K562 (cell line): ENCODE data around the gene NUP85. TPM values are rescaled to one million over a fixed set of nuclear protein-coding genes. Genes with fewer than 3 reads are reported as not detected.
A peak's percentile ranks its signal among the peaks of the same experiment; 100 is the strongest.

ENCODE experiments used
- ATAC-seq: fragments of 200-7000 bp; cut with Tn5 transposase; 3 replicates; pipeline ENCODE4 v1.9.1; 2020; ENCODE audit warnings: moderate library complexity
- BruUV-seq: library from RNA; stranded (reverse); fragments of 400-500 nt; replicated peaks from 2 replicates; lab custom pipeline; 2021; lab: Mats Ljungman, UMichigan
- CTCF ChIA-PET: fragments of 300-600 bp; formaldehyde crosslinking; extraction: SDS; loops from one replicate; lab custom pipeline; 2021; ENCODE audit warnings: low intra/inter-chr PET ratio; lab: Yijun Ruan, JAX
- POLR2A ChIA-PET: fragments of 300-600, 350-650 bp; sonication (Branson Sonifier 250); formaldehyde crosslinking; extraction: SDS; loops from one replicate; lab custom pipeline; 2021; ENCODE audit warnings: antibody characterized with exemption, inconsistent platforms; lab: Yijun Ruan, JAX
- DNase-seq, 4 experiments: peaks; one replicate each; pipeline versions ENCODE4 v3.0.0 to v3.0.0-alpha.2; 2011 to 2018; ENCODE audit warnings: low spot score in 3 of 4, mixed read lengths in 3 of 4; ENCODE audit errors: extremely low read depth in 1 of 4
- FAIRE-seq: peaks from 2 replicates; lab custom pipeline; 2011; peaks lifted over from hg19 to GRCh38; lab: Jason Lieb, UNC
- H2AFZ ChIP-seq: 2 replicates; pipeline ENCODE4 v1.6.0; 2011; ENCODE audit warnings: low read depth, low read length, control low read depth, inconsistent platforms
- H3K27ac ChIP-seq: fragments of 200-600 bp; 3 replicates; pipeline ENCODE4 v1.8.0; 2011; ENCODE audit warnings: low read depth, mild to moderate bottlenecking, control low read depth, inconsistent platforms, low read length, moderate library complexity, mixed read lengths; ENCODE audit errors: extremely low read depth
- H3K27me3 ChIP-seq, 2 experiments: fragments of 300-600 bp in 1 of 2; 2 replicates in 1 of 2; 3 replicates in 1 of 2; pipeline versions ENCODE4 v1.6.0 to v1.8.0; 2011; ENCODE audit warnings: inconsistent platforms in 2 of 2, low read length in 2 of 2, mild to moderate bottlenecking in 1 of 2, mixed read lengths in 1 of 2, moderate library complexity in 1 of 2; ENCODE audit not compliant: control insufficient read depth in 2 of 2, insufficient read depth in 2 of 2
- H3K36me3 ChIP-seq: fragments of 300-600 bp; 3 replicates; pipeline ENCODE4 v1.8.0; 2011; ENCODE audit warnings: mild to moderate bottlenecking, low read length, inconsistent platforms; ENCODE audit not compliant: control insufficient read depth, insufficient read depth
- H3K4me1 ChIP-seq, 2 experiments: fragments of 200-600 bp in 1 of 2; replicated peaks in 1 of 2; 2 replicates in 1 of 2; 3 replicates in 1 of 2; pipeline versions ENCODE4 v1.5.1 to v1.8.0; 2011; ENCODE audit warnings: inconsistent platforms in 2 of 2, low read length in 2 of 2, mild to moderate bottlenecking in 1 of 2, mixed read lengths in 1 of 2, moderate library complexity in 1 of 2; ENCODE audit not compliant: control insufficient read depth in 2 of 2, insufficient read depth in 2 of 2
- H3K4me2 ChIP-seq: 2 replicates; pipeline ENCODE4 v1.6.1; 2011; ENCODE audit warnings: low read length, control low read depth, inconsistent platforms, mixed read lengths; ENCODE audit not compliant: insufficient read depth
- H3K4me3 ChIP-seq: fragments of 200-600 bp; sonication (generic), shearing (Covaris generic); 2 replicates; pipeline ENCODE4 v1.5.1; 2016; ENCODE audit warnings: control low read depth, inconsistent platforms
- H3K79me2 ChIP-seq: fragments of 200-600 bp; 3 replicates; pipeline ENCODE4 v1.8.0; 2011; ENCODE audit warnings: low read length, inconsistent platforms; ENCODE audit not compliant: control insufficient read depth, insufficient read depth
- H3K9ac ChIP-seq, 2 experiments: 2 replicates each; pipeline versions ENCODE4 v1.6.0 to v1.6.1; 2011; ENCODE audit warnings: low read depth in 2 of 2, low read length in 2 of 2, control low read depth in 1 of 2, inconsistent platforms in 1 of 2, mild to moderate bottlenecking in 1 of 2, mixed read lengths in 1 of 2; ENCODE audit not compliant: insufficient read depth in 1 of 2
- H3K9me1 ChIP-seq: one replicate; pipeline ENCODE4 v1.6.0; 2011; ENCODE audit warnings: inconsistent platforms, mild to moderate bottlenecking, low read length, moderate library complexity; ENCODE audit not compliant: control insufficient read depth, insufficient read depth
- H3K9me3 ChIP-seq: replicated peaks from 2 replicates; pipeline ENCODE4 v1.5.1; 2011; ENCODE audit warnings: low read depth, low read length, inconsistent platforms; ENCODE audit not compliant: control insufficient read depth, insufficient read depth
- H4K20me1 ChIP-seq: replicated peaks from 2 replicates; pipeline ENCODE4 v1.6.1; 2011; ENCODE audit warnings: low read length, inconsistent platforms, mixed read lengths; ENCODE audit not compliant: control insufficient read depth, insufficient read depth
- ARHGAP35 ChIP-seq: fragments of 450-650 bp; IDR thresholded peaks from 2 replicates; pipeline ENCODE4 v1.6.1; 2018; ENCODE audit not compliant: partially characterized antibody
- E2F5 ChIP-seq: sonication (generic); formaldehyde crosslinking; IDR thresholded peaks from 2 replicates; pipeline ENCODE4 v1.8.0; 2022; ENCODE audit warnings: mild to moderate bottlenecking, missing genetic modification reagents
- ESRRA ChIP-seq: fragments of 450-650 bp; IDR thresholded peaks from 2 replicates; pipeline ENCODE4 v1.6.1; 2014; ENCODE audit warnings: low read depth, mild to moderate bottlenecking, moderate library complexity, borderline replicate concordance
- FOXK2 ChIP-seq, 2 experiments: fragments of 450-650 bp; IDR thresholded peaks in 1 of 2; conservative IDR thresholded peaks in 1 of 2; 2 replicates each; pipeline ENCODE4 v1.6.1; 2016; ENCODE audit warnings: low read depth in 2 of 2, mild to moderate bottlenecking in 1 of 2
- ID3 ChIP-seq, 2 experiments: fragments of 250-450 bp in 1 of 2; fragments of 450-650 bp in 1 of 2; sonication (Bioruptor Pico) in 1 of 2; IDR thresholded peaks; 2 replicates each; pipeline versions ENCODE4 v1.6.1 to v1.8.0; 2016 to 2021; ENCODE audit warnings: mild to moderate bottlenecking in 2 of 2, moderate library complexity in 2 of 2, missing compliant biosample characterization in 1 of 2, missing genetic modification characterization in 1 of 2
- LARP7 ChIP-seq: fragments of 450-650 bp; IDR thresholded peaks from 2 replicates; pipeline ENCODE4 v1.6.1; 2016
- MEF2D ChIP-seq: conservative IDR thresholded peaks from 2 replicates; pipeline ENCODE4 v1.6.1; 2016; ENCODE audit warnings: low read depth, missing genetic modification characterization, missing compliant biosample characterization
- NFIX ChIP-seq: fragments of 250-450 bp; sonication (Bioruptor Pico); IDR thresholded peaks from 2 replicates; pipeline ENCODE4 v1.4.0; 2020; ENCODE audit warnings: low read depth, mild to moderate bottlenecking, moderate library complexity
- PHB2 ChIP-seq: fragments of 450-650 bp; IDR thresholded peaks from 2 replicates; pipeline ENCODE4 v1.6.1; 2017; ENCODE audit warnings: low read depth
- SMARCC2 ChIP-seq: fragments of 450-650 bp; IDR thresholded peaks from 2 replicates; pipeline ENCODE4 v1.6.1; 2017; ENCODE audit warnings: antibody characterized with exemption, moderate library complexity, mild to moderate bottlenecking, low read depth
- ZFP30 ChIP-seq: fragments of 250-450 bp; sonication (Bioruptor Pico); IDR thresholded peaks from 2 replicates; pipeline ENCODE4 v1.8.0; 2022; ENCODE audit warnings: moderate library complexity, mild to moderate bottlenecking, inconsistent platforms, borderline replicate concordance
- ZNF507 ChIP-seq: conservative IDR thresholded peaks from 2 replicates; pipeline ENCODE4 v1.6.1; 2017; ENCODE audit warnings: missing genetic modification characterization, missing compliant biosample characterization
- ZNF511 ChIP-seq: sonication (generic); formaldehyde crosslinking; IDR thresholded peaks from 2 replicates; pipeline ENCODE4 v1.8.0; 2022; ENCODE audit warnings: mild to moderate bottlenecking, missing genetic modification reagents
- ZNF57 ChIP-seq: fragments of 450-650 bp; formaldehyde crosslinking; IDR thresholded peaks from 2 replicates; pipeline ENCODE4 v1.4.0; 2020; ENCODE audit warnings: mild to moderate bottlenecking, moderate library complexity
- WGBS: fragments of 100-300 bp; shearing (Covaris generic); methylation state at CpG from one replicate; pipeline ENCODE4 v1.1.6; 2016; ENCODE audit warnings: low coverage, mixed read lengths; ENCODE audit not compliant: insufficient coverage; ENCODE audit errors: missing lambda C conversion rate; 5-methylcytosine and 5-hydroxymethylcytosine counted together
- in situ Hi-C: fragments of 300-500 bp; cut with MboI; formaldehyde crosslinking; loops from 4 replicates; pipeline ENCODE4 v1.15.0; 2018; ENCODE audit warnings: inconsistent platforms, mixed read lengths
- intact Hi-C: fragments of 100-400 bp; cut with micrococcal nuclease; formaldehyde crosslinking; loops from 2 replicates; pipeline ENCODE4 v1.14.2; 2022
- polyA plus RNA-seq, 8 experiments: library from polyadenylated mRNA; depleted of rRNA in 4 of 8; stranded (reverse) in 5 of 8; unstranded in 3 of 8; fragments of >200 nt; fragmentation: Nextera tagmentation in 2 of 8; fragmentation: Illumina TruSeq in 1 of 8; extraction: Ambion mirVana in 2 of 8; extraction: Trizol in 1 of 8; gene quantifications; 2 replicates each; pipeline versions ENCODE4 v1.2.1 to v1.2.3, GENCODE V29; 2011 to 2014; ENCODE audit warnings: inconsistent platforms in 1 of 8, missing spikeins in 1 of 8
- total RNA-seq, 7 experiments: library from RNA; depleted of rRNA in 6 of 7; stranded (reverse); fragments of >200 nt in 6 of 7; fragmentation: Illumina TruSeq in 2 of 7; extraction: Trizol in 2 of 7; gene quantifications; 2 replicates each; pipeline versions ENCODE4 v1.2.1 to v1.2.3, GENCODE V29; 2011 to 2021; ENCODE audit warnings: low replicate concordance in 1 of 7

Gene NUP85
- total and polyA plus RNA-seq, 9 of the 15 experiments (the other 6 are each of a cell fraction or from before 2014, with no cell fraction given), result 50.2 to 177 (median 110) TPM

- Histone ChIP-seq H4K20me1 (no peaks in the 10 kb centered on the region), H3K27ac (peak overlapping the region; percentile 96; the same call in 2 of the 3 replicates), H3K9me1 (no peaks in the 10 kb centered on the region), H3K36me3 (peaks cover 52% of the 10 kb centered on the region; the same call in 2 of the 3 replicates), H3K79me2 (peaks cover 35% of the 10 kb centered on the region), H3K9ac (peak overlapping the region; percentile 95; a peak in 3 of 4 replicates), H2AFZ (peak overlapping the region; percentile 97), H3K27me3 (no peaks in the 10 kb centered on the region), H3K4me2 (peak overlapping the region; percentile 89), H3K9me3 (no peaks in the 10 kb centered on the region), H3K4me3 (peak overlapping the region; percentile 97), H3K4me1 (peaks cover 30 to 62% of the 10 kb centered on the region in 2 experiments; a peak in 4 of 5 replicates)
- no TSS peak for BruUV-seq
- 33% methylated on average over 6 of the region's 6 CpGs for WGBS
- POLR2A ChIA-PET, result interaction anchor here (0.6 to 6.8 kb wide), 14 partner anchors 7 to 568 kb away, joined by 3 to 43 read pairs (median 6); partner anchors contain the start of genes GGA3, GRB2, MRPS7 and NUP85
- peak in 1 of 4 experiments; percentile 12 for DNase-seq
- peak; percentile 66 for FAIRE-seq
- in situ Hi-C loops, result loop anchor here (10.0 kb wide), 1 partner anchor 145 kb away; no protein-coding TSS in a partner anchor
- CTCF ChIA-PET, result interaction anchor here (0.6 to 2.5 kb wide), 2 partner anchors 29 to 163 kb away, joined by 3 to 13 read pairs; no protein-coding TSS in a partner anchor
- intact Hi-C loops, result loop anchor here (2.0 kb wide), 1 partner anchor 19 kb away; the partner anchor contains the start of gene SLC25A19
- ATAC-seq, result no peak
- TF ChIP-seq SMARCC2 (no peak), NFIX (CRISPR knock-in tag) (no peak), ARHGAP35 (no peak), ZNF57 (no peak), LARP7 (no peak), MEF2D (tag) (no peak), PHB2 (no peak), E2F5 (no peak), FOXK2 (conservative IDR thresholded peaks at IDR 0.05 in 1 of 2, IDR thresholded peaks at IDR 0.05 in 1 of 2; ENCODE audit: low read depth in 2 of 2) (no peak), ZNF511 (CRISPR knock-in tag) (no peak), ZNF507 (tag) (no peak), ID3 (CRISPR knock-in tag; IDR thresholded peaks at IDR 0.05) (no peak), ID3 (tag; IDR thresholded peaks at IDR 0.05) (no peak), ZFP30 (no peak), ESRRA (no peak)
Observed at GRCh38 chr17:75269844-75270217, 64.4 kb downstream of the NUP85 start.
